H4 (cell line): ENCODE results near the gene GRAMD4. TPM values are rescaled to one million over a fixed set of nuclear protein-coding genes. Genes with fewer than 3 reads are reported as not detected.

Source experiments
- DNase-seq: peaks from one replicate; pipeline ENCODE4 v3.0.0-alpha.2; 2015; ENCODE audit warnings: low spot score
- total RNA-seq: library from RNA; depleted of rRNA; stranded (reverse); fragments of >200 nt; shearing (Covaris generic); gene quantifications from 2 replicates; pipeline ENCODE4 v1.2.3, GENCODE V29; 2014

Gene GRAMD4
- total RNA-seq, 1 experiment from 2014 or later, result 3.2 TPM

DNA sequence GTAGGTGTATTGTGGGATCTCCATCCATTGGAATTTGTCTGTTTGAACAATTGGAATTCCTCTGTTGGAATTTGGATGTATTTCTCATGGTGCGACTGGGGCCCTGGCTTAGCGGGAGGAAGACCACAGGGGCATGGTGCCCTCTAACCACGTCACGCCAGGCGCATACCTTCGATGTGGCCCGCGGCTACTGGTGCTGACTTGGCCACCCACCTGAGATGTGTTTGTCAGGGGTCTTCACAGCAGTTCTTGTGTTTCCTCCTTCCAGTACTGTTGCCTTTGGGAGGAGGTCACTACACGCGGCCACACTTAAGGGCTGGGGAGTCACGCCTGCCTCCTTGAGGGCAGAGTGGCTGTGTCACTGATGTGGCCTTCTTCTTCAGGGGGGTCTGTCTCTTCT, 36.6 kb upstream of the GRAMD4 start:
- DNase-seq, result no peak

DNA sequence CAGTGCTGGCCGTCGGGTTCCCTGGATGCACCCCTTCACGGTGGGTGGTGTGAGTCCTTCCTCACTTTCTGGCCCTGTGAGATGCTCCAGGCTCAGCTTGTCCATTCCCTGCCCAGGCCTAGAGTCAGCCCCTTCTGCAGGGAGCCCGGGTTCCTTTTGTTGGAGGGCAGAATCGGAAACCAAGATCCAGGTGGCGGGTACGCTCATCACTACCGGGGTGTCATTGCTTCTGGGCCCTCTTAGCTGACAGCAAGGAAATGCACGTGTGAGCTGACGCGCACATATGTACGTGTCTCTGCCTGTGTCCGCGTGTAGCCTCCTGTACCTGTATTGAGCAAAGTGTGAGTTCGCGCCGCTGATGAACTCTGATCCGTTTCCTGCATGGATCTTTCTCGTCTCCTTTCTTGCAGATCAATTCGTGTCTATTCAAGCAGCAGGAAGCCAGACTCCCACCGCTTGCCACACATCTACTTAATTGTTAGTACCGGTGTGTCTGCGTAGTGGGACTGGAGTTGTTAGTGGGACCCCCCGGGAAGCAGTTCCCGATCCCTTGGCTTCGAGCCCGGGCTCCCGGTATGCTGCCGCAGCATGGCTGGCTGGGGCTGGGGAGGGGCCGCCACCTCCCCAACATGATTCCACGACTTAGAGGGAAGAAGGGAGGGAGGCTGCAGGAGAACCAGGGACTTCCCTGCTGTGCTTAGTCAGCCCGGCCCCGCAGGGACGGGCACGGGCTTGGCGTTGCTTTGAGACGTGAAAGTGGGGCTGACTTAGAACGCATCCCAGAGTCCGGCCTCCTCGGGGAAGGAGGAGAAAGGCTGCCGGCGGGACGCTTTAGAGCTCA, 35.9 kb upstream of the GRAMD4 start:
- DNase-seq, result no peak

DNA sequence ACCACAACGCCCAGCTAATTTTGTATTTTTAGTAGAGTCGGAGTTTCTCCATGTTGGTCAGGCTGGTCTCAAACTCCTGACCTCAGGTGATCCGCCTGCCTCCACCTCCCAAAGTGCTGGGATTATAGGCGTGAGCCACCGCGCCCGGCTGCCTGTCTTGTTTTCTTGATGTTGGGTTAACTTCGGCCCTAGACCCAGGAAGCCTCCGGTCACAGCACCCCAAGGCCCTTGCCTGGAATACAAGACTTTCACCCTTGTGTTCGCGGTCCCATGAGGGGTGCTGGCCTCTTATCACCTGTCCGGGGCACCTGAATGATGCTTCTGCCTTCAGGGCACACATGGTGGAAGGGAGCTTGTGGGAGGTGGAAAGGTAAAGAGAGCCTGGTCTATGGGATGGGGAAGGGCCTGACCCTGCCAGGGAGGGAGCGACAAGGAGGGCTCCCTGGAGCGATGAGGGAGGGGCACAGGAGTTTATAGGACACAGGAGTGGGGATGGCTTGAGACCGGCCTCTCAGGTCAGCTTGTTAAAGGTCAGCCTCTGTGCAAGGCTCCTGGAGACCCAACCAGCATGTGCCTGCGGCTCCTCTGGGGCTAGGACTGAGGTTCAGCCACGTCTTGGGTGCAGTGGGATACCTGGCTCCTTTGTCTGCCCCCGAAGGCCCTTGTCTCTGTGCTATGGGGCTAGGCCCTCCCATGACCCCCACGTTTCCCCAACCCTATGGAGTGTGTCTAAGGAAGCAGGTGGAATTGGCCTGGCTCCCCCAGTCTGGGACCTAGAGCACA, 34.7 kb upstream of the GRAMD4 start:
- no peak for DNase-seq

DNA sequence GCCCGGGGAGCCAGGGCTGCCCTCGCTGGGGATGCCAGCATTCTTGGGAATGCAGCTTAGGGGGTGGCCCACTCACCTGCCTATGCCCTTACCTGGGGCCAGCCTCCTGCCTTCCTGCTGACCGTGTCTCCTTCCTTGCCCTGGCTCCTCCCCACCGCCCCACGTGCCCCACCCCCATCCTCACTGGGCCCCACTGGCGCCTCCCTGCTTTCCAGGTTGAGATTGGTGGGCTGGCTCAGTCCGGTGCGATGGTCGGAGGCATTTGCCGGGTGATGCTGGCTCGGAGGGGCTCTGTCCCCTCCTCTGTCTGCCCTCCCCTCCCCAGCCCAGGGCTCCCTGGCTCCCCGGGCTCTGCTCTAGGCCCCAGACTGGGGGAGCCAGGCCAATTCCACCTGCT, 34.1 kb upstream of the GRAMD4 start:
- DNase-seq, result no peak

DNA sequence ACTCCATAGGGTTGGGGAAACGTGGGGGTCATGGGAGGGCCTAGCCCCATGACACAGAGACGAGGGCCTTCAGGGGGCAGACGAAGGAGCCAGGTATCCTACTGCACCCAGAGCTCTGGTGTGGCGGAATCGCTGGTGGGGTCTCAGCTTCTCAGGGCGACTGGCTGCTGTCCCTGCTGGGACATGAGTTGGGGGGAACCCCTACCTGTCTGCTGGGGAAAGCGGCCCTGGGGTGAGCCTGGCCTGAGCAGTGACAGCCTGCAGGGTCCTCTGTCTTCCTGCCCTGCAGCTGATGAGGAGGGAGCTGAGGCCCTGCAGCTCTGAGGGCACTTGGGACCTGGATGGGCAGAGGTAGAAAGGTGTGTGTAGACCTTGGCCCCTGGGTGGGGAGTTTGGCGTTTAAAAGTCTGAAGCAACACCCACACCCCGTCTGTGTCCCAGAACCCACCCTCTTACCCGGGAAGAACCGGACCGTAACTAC, 33.6 kb upstream of the GRAMD4 start:
- DNase-seq, result no peak

DNA sequence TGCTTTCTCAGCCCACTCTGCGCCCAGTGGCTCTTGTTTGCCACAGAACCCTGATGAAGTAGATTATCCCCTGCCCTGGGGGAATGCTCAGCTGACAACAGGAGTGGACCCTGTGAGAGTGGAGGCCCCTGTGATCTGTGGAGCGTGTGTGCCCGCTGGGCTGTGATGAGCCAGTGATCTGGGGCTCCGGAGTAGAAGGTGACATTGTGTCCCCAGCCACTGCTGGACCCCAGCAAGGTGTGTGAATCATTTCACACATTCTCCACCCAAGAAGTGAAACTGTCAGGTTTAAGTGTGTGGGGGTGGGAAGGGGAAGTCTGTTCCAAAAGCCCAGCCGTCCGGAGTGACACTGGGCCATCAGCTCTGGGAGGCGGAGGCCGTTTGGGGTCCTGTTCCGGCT, 33.1 kb upstream of the GRAMD4 start:
- no peak for DNase-seq

DNA sequence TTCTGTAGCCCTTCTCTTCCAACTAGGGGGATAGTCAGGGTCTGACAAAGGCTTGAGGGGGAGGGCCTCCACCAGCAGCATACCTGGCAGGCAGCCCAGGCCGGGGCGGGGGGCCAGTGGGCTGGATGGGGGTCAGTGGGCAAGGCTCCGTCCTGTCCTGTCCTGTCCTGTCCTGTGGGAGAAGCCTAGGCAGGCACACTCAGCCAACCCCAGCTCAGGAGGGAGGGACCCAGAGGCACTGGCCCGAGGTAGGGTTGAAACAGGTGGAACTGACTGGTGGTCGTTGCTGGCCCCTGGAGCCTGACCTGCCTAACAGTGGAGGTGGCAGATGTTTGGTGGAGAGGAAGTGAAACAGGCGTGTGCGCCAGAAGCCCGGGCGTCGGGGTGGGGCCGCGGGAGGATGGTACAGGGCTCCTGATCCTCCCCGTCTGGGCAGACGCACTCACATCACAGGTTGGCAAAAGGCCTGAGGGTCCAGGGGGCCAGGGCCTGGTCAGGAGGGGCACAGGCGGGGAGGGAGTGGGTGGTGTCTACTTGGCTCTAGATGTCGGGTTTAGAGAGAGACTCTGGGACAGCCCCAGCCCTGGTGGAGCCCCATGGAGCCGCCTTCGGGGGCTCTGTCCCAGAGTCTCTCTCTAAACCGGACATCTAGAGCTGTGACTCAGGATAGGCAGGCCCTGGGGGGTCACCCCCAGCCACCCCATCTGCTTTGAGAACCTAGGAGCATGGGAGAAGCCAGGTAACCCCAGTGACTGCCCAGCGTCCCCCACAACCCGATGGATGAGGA, 32.5 kb upstream of the GRAMD4 start:
- DNase-seq, result no peak

DNA sequence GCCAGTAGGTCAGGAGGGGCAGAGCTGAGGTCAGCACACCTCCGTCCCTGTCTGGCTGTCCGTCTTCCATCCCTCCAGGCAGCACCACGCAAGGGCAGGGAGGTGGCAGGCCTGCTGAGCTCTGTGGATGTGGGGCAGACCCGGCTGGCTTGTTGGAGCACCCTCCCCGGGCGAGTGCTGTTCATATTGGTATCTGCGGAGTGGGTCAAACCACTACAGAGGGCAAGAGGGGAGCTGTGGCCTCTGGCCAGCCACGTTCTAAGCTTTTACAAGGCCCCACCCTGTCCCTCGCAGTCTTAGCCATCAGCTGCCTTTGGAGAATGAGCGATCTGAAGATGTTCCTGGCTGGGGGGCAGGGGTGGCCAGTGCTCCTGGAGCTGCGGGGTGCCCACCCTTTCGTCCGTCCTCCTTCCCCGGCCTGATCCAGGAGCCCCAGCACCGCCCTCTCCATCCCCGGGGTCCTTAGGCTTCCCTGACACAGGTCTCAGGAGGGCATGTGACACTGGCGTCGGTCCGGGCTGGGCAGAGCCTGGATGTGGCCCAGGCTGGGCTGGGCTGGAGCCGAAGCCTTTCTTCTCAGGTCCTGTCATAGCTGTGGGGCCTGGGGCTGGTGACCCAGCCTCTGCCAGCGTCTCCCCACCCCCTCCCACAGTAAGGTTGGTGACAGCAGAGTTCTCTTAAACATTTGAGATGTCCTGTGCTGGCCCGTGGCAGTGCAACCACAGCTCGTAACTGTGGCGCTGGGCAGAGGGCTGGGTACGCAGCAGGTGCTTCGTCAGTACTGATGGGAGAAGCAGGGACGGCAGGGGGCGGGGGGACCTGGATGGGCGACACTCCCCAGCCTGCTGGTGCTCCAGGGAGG, 31.7 kb upstream of the GRAMD4 start:
- no peak for DNase-seq

DNA sequence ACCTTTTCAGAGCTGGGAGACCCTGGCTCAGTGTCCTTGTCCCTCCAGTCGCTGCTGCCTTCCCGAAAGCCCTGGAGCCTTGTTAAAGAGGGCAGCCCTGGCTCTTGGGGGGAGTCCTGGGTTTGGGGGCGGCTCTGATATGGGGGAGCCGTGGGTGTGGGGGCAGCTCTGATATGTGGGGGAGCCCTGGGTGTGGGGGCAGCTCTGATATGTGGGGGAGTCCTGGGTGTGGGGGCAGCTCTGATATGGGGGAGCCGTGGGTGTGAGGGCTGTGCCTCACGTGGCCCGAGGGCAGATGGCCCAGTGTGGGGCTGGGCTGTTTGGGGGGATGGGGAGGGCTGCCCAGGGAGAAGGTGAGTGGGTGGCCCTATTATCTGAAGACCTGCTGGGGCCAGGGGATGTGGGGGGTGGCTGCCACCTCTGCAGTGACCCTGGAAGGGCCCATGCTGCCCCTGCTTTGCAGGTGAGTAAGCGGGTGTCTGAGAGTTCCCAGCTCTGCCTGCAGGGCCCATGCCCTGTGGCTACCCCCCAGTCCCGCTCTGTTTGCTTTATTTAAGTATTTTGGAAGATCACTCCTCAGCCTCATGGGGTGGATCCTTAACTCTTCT, 30.9 kb upstream of the GRAMD4 start:
- DNase-seq, result no peak

DNA sequence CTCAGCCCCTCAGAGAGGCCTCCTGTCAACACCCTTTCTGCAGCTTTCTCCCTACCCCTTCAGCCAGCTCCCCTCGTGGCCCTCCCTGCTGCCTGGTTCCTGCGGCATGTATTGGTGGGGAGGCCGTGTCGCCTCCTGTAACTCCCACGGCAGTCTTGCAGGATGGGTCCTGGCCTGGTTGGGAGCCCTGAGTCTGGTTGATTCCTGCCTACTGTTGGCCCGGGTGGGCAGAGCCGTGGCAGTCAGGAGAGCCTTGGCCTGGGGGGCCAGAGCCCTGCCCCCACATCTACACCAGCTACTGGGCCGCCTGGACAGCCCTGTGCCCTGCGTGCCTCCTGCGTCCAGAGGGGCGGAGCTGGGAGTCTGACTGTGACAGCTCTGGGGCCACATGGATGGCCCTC, 30.3 kb upstream of the GRAMD4 start:
- no peak for DNase-seq

DNA sequence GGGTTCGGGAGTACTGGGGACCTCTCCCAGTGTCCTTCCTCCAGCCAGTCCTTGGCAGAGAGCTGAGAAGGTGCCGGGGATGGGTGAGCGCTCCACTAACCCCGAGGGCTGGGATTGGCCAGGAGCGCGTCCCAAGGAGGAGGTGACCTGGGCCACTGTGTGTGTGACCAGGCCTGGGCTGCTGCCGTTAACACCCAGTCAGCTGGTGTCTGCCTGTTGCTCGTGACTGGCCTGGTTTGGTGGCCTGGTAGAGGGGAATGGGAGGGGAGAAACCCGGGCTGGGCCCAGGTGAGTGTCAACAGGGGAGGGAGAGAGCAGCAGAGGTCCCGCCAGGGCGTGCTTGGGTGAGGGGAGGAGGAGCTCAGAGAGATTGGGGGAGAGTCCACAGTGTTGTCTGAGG, 29.9 kb upstream of the GRAMD4 start:
- DNase-seq, result no peak

DNA sequence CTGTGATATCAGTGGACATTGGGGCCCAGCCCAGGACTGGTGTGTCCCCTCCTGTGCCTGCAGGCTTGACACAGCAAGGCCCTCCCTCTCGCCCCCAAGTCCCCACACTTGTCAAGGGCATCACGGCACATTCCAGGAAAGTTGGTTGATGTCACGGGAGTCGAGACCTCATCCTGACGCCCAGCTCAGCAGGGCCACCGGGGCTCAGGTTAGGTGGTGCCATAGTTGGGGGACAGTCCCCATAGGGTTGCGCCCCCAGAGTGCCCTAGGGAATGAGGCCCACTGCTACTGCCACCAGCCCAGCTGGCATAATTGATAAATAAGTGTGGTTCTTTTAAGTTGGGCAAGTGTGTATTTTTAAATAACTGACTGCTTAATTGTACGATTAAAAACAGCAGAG, 28.3 kb upstream of the GRAMD4 start:
- no peak for DNase-seq

DNA sequence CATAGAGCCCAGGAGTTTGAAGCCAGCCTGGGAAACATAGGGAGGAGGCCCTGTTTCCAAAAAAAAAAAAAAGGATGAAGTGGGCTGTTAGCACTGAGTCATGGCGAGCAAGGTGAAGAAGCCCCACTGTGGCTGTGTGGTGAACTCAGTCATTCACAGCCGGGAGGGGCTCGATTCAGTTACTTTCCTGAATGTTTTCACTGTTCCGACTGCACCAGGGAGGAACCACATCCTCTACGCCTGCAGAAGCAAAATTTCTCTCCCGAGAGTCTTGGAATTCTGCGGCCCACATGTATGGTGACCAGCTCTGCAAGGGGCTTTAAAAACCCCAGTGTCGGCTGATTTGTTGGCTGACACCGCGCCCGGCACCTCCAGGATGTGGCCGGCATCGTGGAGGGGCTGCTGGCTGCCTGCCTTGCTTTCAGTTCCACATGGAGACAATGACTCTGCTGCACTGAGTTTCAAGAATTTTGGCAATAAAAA, 27.8 kb upstream of the GRAMD4 start:
- DNase-seq, result peak; percentile 72

DNA sequence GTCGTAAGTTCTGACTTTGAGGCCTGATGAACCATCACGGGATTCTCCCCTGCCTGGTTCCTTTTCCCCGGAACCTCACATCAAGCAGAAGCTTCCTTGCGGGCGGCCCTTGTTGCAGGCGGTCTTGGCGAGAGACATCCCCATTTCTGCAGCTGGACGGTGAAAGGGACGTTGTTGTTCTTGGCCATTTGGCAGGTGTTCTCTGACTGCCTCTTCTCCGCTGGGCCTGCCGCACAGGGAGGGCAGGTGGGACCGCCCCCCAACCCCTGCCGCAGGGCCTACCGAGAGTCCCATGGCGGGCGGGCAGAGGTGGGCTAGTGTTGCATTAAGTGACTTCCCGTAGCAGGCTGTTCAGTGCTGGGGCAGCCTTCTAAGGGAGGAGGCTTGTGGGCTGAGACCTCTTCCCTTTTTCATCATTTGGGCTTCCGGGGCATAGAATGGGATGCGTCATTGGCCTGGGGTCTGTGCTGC, 26.9 kb upstream of the GRAMD4 start:
- no peak for DNase-seq

DNA sequence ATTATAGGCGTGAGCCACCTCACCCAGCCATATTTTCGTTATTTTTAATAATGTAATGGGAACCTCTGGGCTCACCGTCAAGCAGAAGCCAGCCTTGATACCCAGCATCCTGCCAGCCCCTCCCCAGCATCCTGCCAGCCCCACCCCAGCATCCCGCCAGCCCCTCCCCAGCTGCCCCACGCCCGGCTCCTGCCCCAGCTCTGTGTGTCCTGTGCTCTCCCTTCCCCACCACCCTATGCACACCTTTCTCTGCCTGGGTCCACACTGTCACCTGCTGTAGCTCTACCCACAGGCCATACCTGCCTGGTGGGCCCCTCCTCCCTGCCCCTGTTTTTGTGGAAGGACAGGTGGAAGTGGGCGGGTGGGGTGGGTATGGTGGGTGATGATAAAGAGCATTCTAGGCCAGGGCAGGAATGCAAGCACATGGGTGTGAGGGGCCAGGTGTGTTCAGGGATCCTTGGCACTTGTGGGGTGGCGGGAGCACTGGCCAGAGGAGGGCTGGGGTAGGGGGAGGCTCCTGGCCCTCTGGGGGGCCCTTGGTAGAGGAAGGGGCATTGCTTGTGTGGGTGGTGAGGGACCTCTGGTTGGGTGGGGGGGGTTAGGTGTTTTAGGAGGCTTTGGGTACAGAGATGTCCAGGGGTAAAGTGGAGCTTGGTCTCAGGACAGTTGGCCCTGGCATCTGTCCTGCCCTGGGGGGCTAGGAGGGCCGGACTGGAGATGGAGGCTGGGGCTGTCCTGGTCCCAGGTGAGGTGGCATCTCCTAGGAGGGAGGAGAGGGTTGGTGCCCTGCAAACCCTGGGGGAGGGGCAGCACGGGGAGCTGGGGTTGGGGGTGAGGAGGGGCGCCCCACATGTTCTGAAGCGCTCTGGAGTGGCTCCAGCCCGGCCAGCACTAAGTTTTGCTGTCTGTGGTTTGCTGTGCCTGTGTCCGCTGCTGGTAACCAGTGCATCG, 25.9 kb upstream of the GRAMD4 start:
- no peak for DNase-seq

DNA sequence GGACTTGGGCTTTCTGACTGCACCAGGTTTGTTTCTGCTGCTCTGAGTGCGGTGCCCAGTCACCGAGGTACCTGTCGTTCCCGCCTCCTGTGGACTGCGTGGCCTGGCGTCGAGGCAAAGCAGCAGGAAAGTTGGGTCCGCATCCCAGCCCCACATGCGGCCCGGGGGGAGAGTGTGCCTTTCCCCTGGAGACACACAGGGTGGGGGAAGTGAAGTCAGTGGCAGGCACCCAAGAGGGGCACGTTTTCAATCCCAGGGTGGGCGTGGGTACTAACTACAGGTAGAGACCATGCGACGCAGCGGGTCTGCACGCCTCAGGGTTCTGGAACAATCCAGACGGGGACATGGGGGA, 25.3 kb upstream of the GRAMD4 start:
- no peak for DNase-seq

DNA sequence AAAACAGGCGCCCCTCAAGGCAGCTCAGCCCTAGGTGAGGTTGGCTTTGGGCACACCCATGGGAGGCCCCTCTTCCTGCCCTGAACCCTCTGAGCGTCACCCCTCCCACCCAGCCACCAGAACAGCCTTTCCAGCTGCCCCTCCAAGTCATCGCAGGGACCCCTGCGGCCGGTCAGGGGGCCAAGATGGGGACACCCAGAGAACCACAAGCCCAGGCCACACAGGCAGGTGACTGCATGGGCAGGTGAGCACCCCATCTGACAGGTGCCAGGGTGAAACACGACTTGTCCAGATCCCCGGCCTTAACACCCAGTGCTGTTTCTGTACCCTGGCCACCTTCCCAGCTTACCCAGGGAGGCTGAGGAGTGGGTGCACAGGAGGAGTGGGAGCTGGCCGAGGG, 24.6 kb upstream of the GRAMD4 start:
- DNase-seq, result no peak

DNA sequence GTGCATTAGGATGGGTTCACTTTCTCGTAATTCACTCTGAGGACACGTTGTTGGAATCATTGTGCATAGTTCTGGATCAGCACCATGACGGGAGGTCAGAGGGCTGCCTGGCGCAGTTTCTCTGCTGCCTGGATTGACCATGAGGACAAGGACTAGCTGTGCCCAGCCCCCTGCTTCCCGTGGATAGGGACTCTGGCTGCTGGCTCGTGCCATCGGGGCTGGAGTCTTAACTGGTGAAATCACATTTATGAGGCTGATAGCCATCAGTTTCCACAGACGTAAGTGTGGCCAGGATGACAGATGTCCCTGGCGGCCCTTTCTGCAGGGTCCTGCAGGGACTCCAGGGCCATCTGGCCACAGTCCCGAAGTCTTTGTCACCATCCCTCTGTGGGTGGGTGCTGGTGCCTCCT, 24.1 kb upstream of the GRAMD4 start:
- DNase-seq, result no peak

DNA sequence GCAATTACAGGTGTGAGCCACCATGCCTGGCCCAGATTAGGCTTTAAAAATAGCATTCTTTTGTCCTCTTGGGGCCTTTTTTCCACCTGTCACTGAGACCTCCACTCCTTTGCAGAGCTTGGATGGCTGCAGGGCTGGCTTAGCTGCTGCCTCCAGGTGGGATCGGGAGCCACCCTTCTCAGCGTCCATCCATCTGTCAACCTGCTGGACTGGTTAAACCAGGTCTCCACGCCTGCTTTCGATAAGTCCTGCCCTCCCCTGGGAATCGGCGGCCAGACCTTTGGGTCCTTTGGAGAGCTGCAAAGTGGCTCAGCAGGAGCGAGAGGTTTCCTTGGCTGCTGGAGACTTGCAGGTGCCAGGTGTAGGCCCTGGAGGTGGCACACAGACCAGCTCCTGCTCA, 23.4 kb upstream of the GRAMD4 start:
- DNase-seq, result no peak

DNA sequence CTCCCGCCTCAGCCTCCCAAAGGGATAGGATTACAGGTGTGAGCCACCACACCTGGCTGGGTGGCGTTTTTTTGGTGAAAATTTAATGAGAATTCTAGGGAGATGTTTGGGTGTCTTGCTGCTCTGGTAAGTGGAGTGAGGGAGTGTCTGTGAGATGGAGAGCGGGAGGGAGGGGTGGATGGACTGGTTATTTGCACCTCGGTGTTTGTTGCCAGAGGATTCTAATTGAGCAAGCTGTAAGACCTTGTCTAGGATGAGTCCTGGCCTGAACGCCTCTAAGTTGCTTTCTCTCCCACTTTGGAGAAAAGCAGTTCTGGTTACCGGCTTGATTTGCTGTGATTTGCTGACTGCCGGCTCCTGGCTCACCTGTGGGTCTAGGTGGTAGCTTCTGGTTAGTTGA, 22.0 kb upstream of the GRAMD4 start:
- DNase-seq, result no peak
